ENCODE data around the gene METTL26. TPM values are rescaled to one million over a fixed set of nuclear protein-coding genes. Genes with fewer than 3 reads are reported as not detected.

The METTL26 gene
- total and polyA plus RNA-seq, 8 donors, result 37.2 to 70.4 (median 54.5) TPM

DNA sequence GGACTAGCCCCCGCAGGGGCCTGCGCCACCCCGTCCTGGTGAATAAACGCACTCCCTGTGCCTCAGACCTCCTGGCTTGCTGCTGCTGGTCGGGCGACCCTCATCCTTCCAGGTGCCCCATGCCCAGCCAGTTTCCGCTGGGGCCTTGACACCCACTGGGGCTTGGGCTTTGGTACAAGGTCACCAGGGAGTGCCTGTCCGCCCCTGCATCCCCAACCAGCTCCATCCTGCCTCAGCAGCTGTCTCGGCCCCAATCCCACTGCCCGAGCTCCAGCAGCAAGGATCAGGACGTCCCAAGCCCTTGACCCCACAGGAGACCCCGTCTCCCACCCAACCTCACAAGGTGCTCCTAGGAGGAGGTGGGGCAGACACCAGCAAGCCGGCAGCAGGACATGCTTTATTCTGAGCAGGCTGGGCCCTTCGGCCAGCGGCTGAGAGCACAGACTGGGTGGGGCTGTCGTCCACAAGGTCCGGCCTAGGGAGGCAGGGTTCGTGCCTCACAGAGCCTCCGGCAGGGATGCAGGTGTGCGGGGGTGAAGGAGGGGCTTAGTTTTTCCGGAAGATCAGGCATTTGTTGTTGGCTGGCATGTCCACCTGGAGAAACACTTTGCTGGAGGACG lies 1.9 kb downstream of the METTL26 start:
- DNase-seq (no peak), ATAC-seq (no peak)
- H3K9me3 ChIP-seq, result no peaks in the 10 kb centered on the region
- no peak overlapping the region for H3K4me3 ChIP-seq
- H3K27me3 ChIP-seq, result peaks cover 0 to 6% of the 10 kb centered on the region in 2 donors
- H3K4me1 ChIP-seq, result peaks cover 12 to 49% of the 10 kb centered on the region in 2 donors
- H3K27ac ChIP-seq, result no peak overlapping the region
- intact Hi-C loops (cut with DNase I), result no loop called here
- peaks cover 0 to 24% of the 10 kb centered on the region in 2 donors for H3K36me3 ChIP-seq
- TF ChIP-seq, protein P1, sequence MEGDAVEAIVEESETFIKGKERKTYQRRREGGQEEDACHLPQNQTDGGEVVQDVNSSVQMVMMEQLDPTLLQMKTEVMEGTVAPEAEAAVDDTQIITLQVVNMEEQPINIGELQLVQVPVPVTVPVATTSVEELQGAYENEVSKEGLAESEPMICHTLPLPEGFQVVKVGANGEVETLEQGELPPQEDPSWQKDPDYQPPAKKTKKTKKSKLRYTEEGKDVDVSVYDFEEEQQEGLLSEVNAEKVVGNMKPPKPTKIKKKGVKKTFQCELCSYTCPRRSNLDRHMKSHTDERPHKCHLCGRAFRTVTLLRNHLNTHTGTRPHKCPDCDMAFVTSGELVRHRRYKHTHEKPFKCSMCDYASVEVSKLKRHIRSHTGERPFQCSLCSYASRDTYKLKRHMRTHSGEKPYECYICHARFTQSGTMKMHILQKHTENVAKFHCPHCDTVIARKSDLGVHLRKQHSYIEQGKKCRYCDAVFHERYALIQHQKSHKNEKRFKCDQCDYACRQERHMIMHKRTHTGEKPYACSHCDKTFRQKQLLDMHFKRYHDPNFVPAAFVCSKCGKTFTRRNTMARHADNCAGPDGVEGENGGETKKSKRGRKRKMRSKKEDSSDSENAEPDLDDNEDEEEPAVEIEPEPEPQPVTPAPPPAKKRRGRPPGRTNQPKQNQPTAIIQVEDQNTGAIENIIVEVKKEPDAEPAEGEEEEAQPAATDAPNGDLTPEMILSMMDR (IDR thresholded peaks at IDR 0.05), result no peak

DNA sequence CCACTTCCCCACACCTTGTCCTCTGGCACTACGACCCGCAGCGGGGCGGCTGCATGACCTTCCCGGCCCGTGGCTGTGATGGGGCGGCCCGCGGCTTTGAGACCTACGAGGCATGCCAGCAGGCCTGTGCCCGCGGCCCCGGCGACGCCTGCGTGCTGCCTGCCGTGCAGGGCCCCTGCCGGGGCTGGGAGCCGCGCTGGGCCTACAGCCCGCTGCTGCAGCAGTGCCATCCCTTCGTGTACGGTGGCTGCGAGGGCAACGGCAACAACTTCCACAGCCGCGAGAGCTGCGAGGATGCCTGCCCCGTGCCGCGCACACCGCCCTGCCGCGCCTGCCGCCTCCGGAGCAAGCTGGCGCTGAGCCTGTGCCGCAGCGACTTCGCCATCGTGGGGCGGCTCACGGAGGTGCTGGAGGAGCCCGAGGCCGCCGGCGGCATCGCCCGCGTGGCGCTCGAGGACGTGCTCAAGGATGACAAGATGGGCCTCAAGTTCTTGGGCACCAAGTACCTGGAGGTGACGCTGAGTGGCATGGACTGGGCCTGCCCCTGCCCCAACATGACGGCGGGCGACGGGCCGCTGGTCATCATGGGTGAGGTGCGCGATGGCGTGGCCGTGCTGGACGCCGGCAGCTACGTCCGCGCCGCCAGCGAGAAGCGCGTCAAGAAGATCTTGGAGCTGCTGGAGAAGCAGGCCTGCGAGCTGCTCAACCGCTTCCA lies 2.6 kb downstream of the METTL26 start:
- DNase-seq, result no peak
- Histone ChIP-seq H3K36me3 (peaks cover 0 to 31% of the 10 kb centered on the region in 2 donors), H3K27ac (no peak overlapping the region), H3K9me3 (no peaks in the 10 kb centered on the region), H3K4me3 (no peak overlapping the region), H3K27me3 (peaks cover 0 to 6% of the 10 kb centered on the region in 2 donors), H3K4me1 (peaks cover 12 to 56% of the 10 kb centered on the region in 2 donors)
- intact Hi-C loops (cut with DNase I), result no loop called here
- no peak for ATAC-seq
- TF ChIP-seq, protein P1 (IDR thresholded peaks at IDR 0.05), result no peak

DNA sequence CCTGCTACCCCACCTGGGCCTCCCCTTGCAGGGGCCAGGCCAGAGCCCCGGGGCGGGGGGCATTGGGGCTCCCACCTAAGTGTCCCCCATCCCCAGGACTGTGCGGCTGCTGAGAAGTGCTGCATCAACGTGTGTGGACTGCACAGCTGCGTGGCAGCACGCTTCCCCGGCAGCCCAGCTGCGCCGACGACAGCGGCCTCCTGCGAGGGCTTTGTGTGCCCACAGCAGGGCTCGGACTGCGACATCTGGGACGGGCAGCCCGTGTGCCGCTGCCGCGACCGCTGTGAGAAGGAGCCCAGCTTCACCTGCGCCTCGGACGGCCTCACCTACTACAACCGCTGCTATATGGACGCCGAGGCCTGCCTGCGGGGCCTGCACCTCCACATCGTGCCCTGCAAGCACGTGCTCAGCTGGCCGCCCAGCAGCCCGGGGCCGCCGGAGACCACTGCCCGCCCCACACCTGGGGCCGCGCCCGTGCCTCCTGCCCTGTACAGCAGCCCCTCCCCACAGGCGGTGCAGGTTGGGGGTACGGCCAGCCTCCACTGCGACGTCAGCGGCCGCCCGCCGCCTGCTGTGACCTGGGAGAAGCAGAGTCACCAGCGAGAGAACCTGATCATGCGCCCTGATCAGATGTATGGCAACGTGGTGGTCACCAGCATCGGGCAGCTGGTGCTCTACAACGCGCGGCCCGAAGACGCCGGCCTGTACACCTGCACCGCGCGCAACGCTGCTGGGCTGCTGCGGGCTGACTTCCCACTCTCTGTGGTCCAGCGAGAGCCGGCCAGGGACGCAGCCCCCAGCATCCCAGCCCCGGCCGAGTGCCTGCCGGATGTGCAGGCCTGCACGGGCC lies 3.4 kb downstream of the METTL26 start:
- ATAC-seq (no peak), DNase-seq (no peak)
- Histone ChIP-seq H3K27ac (no peak overlapping the region), H3K4me3 (no peak overlapping the region), H3K36me3 (peaks cover 0 to 39% of the 10 kb centered on the region in 2 donors), H3K9me3 (no peaks in the 10 kb centered on the region), H3K27me3 (peaks cover 0 to 6% of the 10 kb centered on the region in 2 donors), H3K4me1 (peaks cover 12 to 58% of the 10 kb centered on the region in 2 donors)
- intact Hi-C loops (cut with DNase I), result no loop called here
- TF ChIP-seq, protein P1 (IDR thresholded peaks at IDR 0.05), result no peak

DNA sequence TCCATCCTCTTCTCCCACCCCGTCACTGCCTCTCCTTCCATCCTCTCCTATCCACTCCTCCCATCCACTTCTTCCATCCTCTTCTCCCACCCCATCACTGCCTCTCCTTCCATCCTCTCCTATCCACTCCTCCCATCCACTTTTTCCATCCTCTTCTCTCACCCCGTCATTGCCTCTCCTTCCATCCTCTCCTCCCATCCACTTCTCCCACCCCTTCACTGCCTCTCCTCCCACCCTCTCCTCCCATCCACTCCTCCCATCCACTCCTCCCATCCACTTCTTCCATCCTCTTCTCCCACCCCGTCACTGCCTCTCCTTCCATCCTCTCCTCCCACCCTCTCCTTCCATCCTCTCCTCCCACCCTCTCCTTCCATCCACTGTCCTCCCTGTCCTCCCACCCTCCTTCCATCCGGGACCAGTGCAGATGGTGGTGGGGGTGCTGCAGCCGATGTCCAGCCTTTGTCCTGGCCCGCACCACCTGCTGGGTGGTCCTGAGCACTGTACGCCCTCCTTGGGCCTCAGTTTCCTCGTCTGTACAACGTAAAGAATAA lies 4.2 kb downstream of the METTL26 start:
- no peak for ATAC-seq
- TF ChIP-seq, protein P1 (IDR thresholded peaks at IDR 0.05), result no peak

More for the DNA sequence above, 4.2 kb downstream of the METTL26 start:
- no peak overlapping the region for H3K4me3 ChIP-seq
- intact Hi-C loops (cut with DNase I), result no loop called here
- DNase-seq, result no peak
- H3K4me1 ChIP-seq, result peaks cover 15 to 52% of the 10 kb centered on the region in 2 donors
- no peak overlapping the region for H3K27ac ChIP-seq
- peaks cover 0 to 47% of the 10 kb centered on the region in 2 donors for H3K36me3 ChIP-seq
- H3K27me3 ChIP-seq, result peaks cover 0 to 6% of the 10 kb centered on the region in 2 donors
- no peaks in the 10 kb centered on the region for H3K9me3 ChIP-seq

Measured in left lung (tissue), 10 donors.